Neural cell (in vitro differentiated cells): ENCODE data around the gene ABI3BP.

Experiments
- CTCF ChIP-seq: fragments of 450-650 bp; IDR thresholded peaks from 2 replicates; pipeline ENCODE4 v1.5.1; 2014; ENCODE audit warnings: antibody characterized with exemption, mild to moderate bottlenecking, moderate library complexity; ENCODE audit not compliant: poor library complexity, severe bottlenecking
- EP300 ChIP-seq: fragments of 450-650 bp; conservative IDR thresholded peaks from 2 replicates; pipeline ENCODE4 v1.6.1; 2014; ENCODE audit warnings: antibody characterized with exemption, mild to moderate bottlenecking, moderate library complexity; ENCODE audit not compliant: poor library complexity, severe bottlenecking

GRCh38 chr3:100879195-100879810 is 113.9 kb downstream of the ABI3BP start:
- peak; percentile 16 for TF ChIP-seq EP300
- no peak for TF ChIP-seq CTCF
